ENCODE results near the gene IFT122.
"Not testable (repeated sequence)": the region's sequence is repeated elsewhere in the genome, so short reads cannot be mapped to it uniquely, and the experiment has no call there.

IFT122 gene

DNA sequence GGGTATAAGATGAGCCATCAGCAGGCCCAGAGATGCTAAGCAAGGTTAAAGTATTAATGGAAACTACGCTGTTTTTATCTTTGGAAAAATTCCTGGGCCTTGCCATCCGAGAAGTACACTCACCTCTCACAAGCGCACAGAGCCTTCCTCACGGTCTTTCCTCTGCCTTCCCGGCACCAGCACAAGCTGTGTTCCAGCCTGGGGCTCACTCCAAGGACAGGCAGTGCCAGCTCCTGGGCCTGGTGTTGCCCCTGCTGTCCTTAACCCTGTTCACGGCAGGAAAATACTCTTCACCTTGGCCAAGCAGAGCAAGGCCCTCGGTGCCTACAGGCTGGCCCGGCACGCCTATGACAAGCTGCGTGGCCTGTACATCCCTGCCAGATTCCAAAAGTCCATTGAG lies 74.1 kb downstream of the IFT122 start:
- H3K4me3 Mint-ChIP-seq, result no peak overlapping the region
- H3K36me3 Mint-ChIP-seq (ENCODE audit: low read depth), result no peaks in the 10 kb centered on the region
- DNase-seq (ENCODE audit: low spot score), result no peak
- no peak overlapping the region for H3K27ac Mint-ChIP-seq
- H3K4me1 Mint-ChIP-seq (ENCODE audit: low read depth), result peaks cover 3% of the 10 kb centered on the region
- no peaks in the 10 kb centered on the region for H3K9me3 Mint-ChIP-seq
- no peaks in the 10 kb centered on the region for H3K27me3 Mint-ChIP-seq (ENCODE audit: low read depth)

DNA sequence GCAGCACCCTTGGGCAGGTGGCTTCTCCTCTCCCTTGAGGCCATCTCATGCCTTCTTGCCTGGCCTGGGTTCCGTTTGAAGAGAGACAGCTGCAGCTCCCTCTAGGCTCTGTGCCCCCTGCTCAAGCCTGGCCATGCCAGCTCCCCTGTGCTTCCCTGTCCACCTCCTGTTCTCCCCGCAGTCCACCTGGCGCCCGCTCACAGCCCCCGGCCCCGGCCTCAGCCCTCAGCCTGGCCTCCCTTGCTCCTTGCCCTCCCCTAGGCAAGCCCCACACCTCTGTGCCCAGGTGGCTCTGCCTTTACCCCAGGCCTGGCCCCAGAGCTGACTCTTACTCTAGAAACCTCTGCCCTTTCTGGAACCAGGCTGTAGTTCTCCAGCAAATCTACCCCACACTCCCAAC lies 74.5 kb downstream of the IFT122 start:
- H3K27ac Mint-ChIP-seq, result no peak overlapping the region
- no peaks in the 10 kb centered on the region for H3K36me3 Mint-ChIP-seq (ENCODE audit: low read depth)
- no peak overlapping the region for H3K4me3 Mint-ChIP-seq
- no peaks in the 10 kb centered on the region for H3K9me3 Mint-ChIP-seq
- no peak for DNase-seq (ENCODE audit: low spot score)
- no peaks in the 10 kb centered on the region for H3K27me3 Mint-ChIP-seq (ENCODE audit: low read depth)
- H3K4me1 Mint-ChIP-seq (ENCODE audit: low read depth), result peaks cover 3% of the 10 kb centered on the region

DNA sequence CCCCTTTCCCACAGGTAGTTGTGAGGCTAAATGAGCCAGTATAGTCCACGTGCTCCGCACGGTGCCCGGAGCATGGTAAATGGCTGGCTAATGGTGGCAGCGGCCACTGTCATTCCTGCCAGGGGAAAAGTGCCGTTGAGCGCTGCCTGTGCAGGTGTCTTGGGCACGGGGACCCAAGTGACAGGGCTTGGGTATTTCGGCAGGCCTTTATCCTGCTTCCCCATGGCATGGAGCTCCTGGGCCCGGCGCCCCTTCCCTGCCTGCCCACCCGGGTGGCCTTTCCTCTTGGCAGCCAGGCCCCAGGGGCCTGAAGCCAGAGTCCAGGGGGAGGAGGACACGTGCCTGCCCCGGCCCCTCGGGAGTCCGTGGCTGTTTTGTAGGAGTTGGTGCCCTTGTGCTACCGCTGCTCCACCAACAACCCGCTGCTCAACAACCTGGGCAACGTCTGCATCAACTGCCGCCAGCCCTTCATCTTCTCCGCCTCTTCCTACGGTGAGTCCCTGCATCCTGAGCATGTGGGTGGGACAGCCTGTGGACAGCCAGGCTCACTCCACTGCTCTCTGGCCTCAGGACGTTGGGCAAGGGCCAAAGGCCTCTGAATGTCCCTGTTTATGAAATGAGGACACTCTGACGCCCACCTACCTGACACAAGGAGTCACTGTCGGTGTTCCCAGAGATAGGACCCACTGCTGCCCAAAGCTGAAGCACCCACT lies 75.2 kb downstream of the IFT122 start:
- H3K36me3 Mint-ChIP-seq (ENCODE audit: low read depth); H3K4me3 Mint-ChIP-seq; H3K4me1 Mint-ChIP-seq (ENCODE audit: low read depth); H3K27ac Mint-ChIP-seq; DNase-seq (ENCODE audit: low spot score); H3K9me3 Mint-ChIP-seq; H3K27me3 Mint-ChIP-seq (ENCODE audit: low read depth): not testable (repeated sequence)

DNA sequence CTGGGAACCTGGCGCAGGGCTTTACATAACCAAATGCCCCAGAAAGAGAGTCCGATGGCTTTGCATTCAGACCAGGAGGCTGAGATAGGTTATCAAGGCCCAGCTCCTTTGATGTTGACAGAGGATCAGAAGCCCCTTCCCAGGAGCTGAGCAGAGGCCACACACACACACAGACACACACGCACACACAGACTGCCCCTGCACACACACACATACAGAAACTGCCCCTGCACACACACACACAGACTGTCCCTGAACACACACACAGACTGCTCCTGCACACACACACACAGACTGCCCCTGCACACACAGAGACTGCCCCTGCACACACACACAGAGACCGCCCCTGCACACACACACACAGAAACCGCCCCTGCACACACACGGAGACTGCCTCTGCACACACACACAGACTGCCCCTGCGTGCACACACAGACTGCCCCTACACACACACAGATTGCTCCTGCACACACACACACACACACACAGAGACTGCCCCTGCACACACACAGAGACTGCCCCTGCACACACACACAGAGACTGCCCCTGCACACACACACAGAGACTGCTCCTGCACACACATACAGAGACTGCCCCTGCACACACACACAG lies 75.9 kb downstream of the IFT122 start:
- not testable (repeated sequence) for DNase-seq (ENCODE audit: low spot score); H3K4me3 Mint-ChIP-seq; H3K9me3 Mint-ChIP-seq; H3K4me1 Mint-ChIP-seq (ENCODE audit: low read depth); H3K27me3 Mint-ChIP-seq (ENCODE audit: low read depth); H3K36me3 Mint-ChIP-seq (ENCODE audit: low read depth); H3K27ac Mint-ChIP-seq

DNA sequence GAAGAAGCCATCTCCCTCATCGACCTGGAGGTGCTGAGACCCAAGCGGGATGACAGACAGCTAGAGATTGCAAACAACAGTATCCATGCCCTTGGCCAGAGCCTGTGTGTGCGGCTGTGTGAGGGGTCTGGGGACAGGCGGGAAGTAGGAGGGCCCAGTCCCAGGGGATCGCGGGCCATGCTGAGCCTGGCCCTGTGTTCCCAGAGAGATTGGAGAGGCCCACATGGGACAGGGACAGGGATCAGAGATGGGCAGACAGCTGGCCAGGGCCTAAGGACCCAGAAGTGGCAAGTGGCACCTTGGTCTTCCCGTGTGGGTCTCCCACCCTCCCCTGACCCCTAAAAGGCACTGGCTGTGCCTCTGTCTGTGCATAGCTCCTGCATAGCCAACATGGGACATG lies 77.5 kb downstream of the IFT122 start:
- Mint-ChIP-seq H3K9me3 (no peaks in the 10 kb centered on the region), H3K27ac (no peak overlapping the region)

DNA sequence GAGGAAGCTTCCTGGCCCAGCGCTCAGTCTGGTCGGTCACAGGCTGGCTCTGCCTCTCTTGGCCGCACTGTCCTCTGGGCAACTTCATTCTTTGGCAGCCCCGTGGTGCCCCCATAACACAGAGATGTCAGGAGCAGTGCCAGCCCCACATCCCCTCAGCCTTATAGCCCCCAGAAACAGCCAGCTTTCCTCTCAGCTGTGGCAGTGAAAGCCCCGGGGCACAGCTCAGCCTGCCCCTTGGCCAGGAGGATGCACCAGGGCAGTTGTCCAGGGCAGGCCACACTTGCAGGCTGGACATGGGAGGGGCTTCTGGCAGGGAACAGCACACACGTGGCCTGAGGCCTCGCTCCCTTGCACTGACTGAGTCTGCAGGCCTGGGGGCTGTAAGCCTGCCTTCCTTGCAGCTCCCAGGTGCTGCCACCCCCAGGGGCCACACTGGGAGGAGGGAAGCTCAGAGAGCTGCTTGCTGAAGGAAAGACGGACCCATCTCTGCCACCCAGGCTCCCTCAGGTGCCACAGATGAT lies 78.1 kb downstream of the IFT122 start:
- no peaks in the 10 kb centered on the region for H3K9me3 Mint-ChIP-seq
- DNase-seq (ENCODE audit: low spot score), result no peak
- no peaks in the 10 kb centered on the region for H3K4me1 Mint-ChIP-seq (ENCODE audit: low read depth)
- H3K4me3 Mint-ChIP-seq, result no peak overlapping the region
- no peak overlapping the region for H3K27ac Mint-ChIP-seq
- H3K36me3 Mint-ChIP-seq (ENCODE audit: low read depth), result no peaks in the 10 kb centered on the region
- H3K27me3 Mint-ChIP-seq (ENCODE audit: low read depth), result no peaks in the 10 kb centered on the region

More for the DNA sequence above, 77.5 kb downstream of the IFT122 start:
- DNase-seq (ENCODE audit: low spot score), result no peak
- no peak overlapping the region for H3K4me3 Mint-ChIP-seq
- no peaks in the 10 kb centered on the region for H3K36me3 Mint-ChIP-seq (ENCODE audit: low read depth)
- no peaks in the 10 kb centered on the region for H3K4me1 Mint-ChIP-seq (ENCODE audit: low read depth)
- no peaks in the 10 kb centered on the region for H3K27me3 Mint-ChIP-seq (ENCODE audit: low read depth)

DNA sequence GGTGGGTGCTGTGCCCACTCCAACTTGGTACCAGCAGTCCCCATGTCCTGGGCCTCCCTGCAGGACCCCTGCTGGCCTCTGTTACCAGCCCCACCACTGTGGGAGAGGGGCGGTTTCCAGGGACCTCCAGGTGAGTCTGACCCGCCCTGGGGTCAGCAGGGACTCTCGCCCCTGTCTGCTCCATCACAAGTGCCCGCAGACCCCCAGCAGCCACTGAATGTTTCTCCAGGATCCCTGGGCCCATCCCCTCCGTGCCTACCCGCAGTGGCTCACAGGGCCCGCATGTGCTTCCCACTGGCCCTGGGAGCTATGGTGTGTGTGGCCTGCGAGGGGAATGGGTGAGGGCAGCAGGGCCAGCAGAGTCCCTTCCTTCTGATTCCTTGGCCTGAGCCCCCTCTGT lies 78.6 kb downstream of the IFT122 start:
- no peak overlapping the region for H3K4me3 Mint-ChIP-seq
- H3K36me3 Mint-ChIP-seq (ENCODE audit: low read depth), result no peaks in the 10 kb centered on the region
- H3K4me1 Mint-ChIP-seq (ENCODE audit: low read depth), result no peaks in the 10 kb centered on the region
- no peak for DNase-seq (ENCODE audit: low spot score)
- no peaks in the 10 kb centered on the region for H3K27me3 Mint-ChIP-seq (ENCODE audit: low read depth)
- H3K9me3 Mint-ChIP-seq, result no peaks in the 10 kb centered on the region
- no peak overlapping the region for H3K27ac Mint-ChIP-seq

DNA sequence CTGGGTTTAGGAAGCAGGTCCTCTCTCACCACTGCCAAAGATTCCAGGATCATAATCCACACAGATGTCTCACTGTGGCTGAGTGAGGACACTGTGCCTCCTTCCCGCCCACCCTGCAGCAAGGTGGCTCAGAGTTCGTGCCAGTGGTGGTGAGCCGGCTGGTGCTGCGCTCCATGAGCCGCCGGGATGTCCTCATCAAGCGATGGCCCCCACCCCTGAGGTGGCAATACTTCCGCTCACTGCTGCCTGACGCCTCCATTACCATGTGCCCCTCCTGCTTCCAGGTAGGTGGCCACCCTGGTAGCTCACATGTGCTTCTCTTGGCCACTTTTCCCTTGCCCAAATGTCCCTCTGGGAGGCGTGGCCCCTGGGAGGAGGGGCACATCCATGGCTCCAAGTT lies 79.4 kb downstream of the IFT122 start:
- H3K36me3 Mint-ChIP-seq (ENCODE audit: low read depth), result no peaks in the 10 kb centered on the region
- no peaks in the 10 kb centered on the region for H3K9me3 Mint-ChIP-seq
- H3K4me3 Mint-ChIP-seq, result no peak overlapping the region
- H3K4me1 Mint-ChIP-seq (ENCODE audit: low read depth), result no peaks in the 10 kb centered on the region
- DNase-seq (ENCODE audit: low spot score), result no peak
- H3K27ac Mint-ChIP-seq, result no peak overlapping the region
- no peaks in the 10 kb centered on the region for H3K27me3 Mint-ChIP-seq (ENCODE audit: low read depth)

DNA sequence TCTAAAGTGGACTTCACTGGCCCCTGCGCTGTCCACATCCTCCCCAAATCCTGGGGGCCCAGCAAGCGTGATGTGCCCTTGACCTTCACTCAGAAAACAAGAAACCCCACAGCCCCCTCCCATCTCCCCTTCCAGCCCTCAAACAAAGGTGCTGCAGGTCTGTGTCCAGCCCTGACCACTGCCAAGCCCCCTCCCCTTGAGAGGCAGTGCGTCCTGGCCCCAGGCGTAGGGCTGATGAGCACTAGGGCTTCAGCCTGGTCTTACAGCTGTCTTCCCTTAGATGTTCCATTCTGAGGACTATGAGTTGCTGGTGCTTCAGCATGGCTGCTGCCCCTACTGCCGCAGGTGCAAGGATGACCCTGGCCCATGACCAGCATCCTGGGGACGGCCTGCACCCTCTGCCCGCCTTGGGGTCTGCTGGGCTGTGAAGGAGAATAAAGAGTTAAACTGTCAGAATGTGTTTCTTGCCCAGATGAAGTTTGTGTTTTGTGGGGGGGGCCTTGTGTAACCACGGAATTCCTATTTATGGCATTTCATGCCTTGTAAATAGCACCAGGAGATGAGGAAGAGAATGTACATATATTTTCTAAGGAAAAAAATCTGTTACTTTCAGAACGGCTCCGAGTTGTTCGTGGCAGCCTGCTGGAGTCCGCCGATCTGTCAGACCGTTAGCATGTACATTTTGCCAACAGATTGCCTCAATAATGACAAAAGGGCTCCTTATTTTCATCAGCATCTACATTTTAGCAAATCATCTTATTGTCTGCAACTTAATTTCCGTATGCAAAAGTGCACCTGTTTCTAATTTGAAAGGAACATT lies 80.1 kb downstream of the IFT122 start:
- H3K4me1 Mint-ChIP-seq (ENCODE audit: low read depth), result no peaks in the 10 kb centered on the region
- H3K36me3 Mint-ChIP-seq (ENCODE audit: low read depth), result no peaks in the 10 kb centered on the region
- no peak for DNase-seq (ENCODE audit: low spot score)
- no peak overlapping the region for H3K27ac Mint-ChIP-seq
- no peaks in the 10 kb centered on the region for H3K27me3 Mint-ChIP-seq (ENCODE audit: low read depth)
- no peak overlapping the region for H3K4me3 Mint-ChIP-seq
- H3K9me3 Mint-ChIP-seq, result no peaks in the 10 kb centered on the region

DNA sequence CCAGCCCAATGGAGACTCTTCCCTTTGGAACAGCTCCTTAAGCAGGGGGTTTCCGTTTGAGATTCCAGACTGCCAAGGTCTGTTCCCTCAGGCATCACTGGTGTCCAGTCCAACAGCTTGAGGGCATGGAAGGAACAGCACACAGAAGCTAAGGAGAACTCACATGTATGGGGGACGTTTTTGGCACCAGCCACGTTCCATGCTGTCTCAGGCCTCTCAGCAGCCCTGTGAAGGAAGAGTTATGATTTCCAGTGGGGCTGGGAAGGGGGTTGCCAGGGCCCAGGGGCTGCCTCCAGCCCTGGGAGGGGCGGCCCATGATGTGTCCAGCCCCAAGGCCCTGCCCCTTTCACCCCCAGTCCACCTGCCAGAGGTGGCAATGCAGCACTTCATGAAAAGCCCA lies 80.9 kb downstream of the IFT122 start:
- no peaks in the 10 kb centered on the region for H3K9me3 Mint-ChIP-seq
- no peaks in the 10 kb centered on the region for H3K36me3 Mint-ChIP-seq (ENCODE audit: low read depth)
- H3K4me1 Mint-ChIP-seq (ENCODE audit: low read depth), result no peaks in the 10 kb centered on the region
- no peaks in the 10 kb centered on the region for H3K27me3 Mint-ChIP-seq (ENCODE audit: low read depth)
- no peak overlapping the region for H3K27ac Mint-ChIP-seq
- no peak for DNase-seq (ENCODE audit: low spot score)
- no peak overlapping the region for H3K4me3 Mint-ChIP-seq

DNA sequence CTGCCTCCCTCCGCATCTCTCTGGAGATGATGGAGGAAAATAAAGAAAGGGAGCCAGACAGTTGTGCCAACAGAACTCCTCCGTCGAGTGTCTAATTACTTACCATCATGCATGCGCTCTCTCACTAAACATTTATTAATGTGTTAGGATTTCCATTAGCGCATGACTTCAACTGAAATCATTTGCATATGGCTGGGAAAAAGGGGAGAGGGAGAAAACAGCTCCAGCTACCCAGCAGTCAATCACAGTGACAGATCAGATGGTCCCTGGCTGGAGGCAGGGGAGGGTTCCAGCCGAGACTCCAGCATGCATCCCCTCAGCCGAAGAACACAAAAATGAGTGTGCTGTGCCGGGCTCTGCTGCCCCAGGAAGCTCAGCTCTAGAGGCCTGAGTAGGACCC lies 81.6 kb downstream of the IFT122 start:
- Mint-ChIP-seq H3K4me3 (no peak overlapping the region), H3K36me3 (ENCODE audit: low read depth) (no peaks in the 10 kb centered on the region), H3K4me1 (ENCODE audit: low read depth) (no peaks in the 10 kb centered on the region), H3K27me3 (ENCODE audit: low read depth) (no peaks in the 10 kb centered on the region), H3K27ac (no peak overlapping the region), H3K9me3 (no peaks in the 10 kb centered on the region)
- no peak for DNase-seq (ENCODE audit: low spot score)

DNA sequence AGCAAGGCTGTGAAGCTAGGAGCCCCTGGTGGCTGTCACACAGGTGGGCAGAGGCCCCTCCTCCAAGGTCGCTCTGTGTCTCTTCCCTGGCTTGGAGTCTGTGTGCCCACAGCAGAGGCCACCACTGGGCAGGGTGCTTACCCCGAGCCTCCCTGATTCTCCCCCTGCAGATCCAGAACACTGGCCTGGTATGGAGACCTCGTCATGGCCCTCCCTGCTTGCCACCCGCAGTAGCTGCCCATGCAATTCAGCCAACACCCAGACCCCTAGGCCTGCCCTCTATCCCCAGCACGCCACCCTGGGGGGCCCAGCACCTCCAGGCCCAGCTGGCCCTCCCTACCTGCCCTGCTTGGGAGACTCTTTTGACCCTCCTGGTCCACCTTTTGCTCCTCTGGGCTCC lies 82.9 kb downstream of the IFT122 start:
- Mint-ChIP-seq H3K27ac (no peak overlapping the region), H3K27me3 (ENCODE audit: low read depth) (no peaks in the 10 kb centered on the region), H3K4me3 (no peak overlapping the region), H3K4me1 (ENCODE audit: low read depth) (no peaks in the 10 kb centered on the region), H3K36me3 (ENCODE audit: low read depth) (no peaks in the 10 kb centered on the region), H3K9me3 (no peaks in the 10 kb centered on the region)
- DNase-seq (ENCODE audit: low spot score), result no peak

DNA sequence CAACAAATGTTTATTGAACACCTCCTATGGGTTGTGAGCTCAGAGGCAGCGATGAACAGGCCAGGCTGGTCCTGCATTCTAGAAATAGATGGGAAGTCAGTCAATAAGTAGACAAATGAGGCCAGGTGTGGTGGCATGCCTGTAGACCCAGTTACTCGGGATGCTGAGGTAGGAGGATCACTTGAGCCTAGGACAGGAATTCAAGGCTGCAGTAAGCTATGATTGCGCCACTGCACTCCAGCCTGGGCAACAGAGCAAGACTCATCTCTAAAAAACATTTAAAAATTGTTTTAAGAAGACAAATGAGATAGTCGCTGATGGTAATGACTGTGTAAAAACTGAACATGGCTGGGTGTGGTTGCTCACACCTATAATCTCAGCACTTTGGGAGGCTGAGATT lies 84.1 kb downstream of the IFT122 start:
- H3K4me1 Mint-ChIP-seq (ENCODE audit: low read depth), result no peaks in the 10 kb centered on the region
- H3K9me3 Mint-ChIP-seq, result no peaks in the 10 kb centered on the region
- H3K36me3 Mint-ChIP-seq (ENCODE audit: low read depth), result no peaks in the 10 kb centered on the region
- no peaks in the 10 kb centered on the region for H3K27me3 Mint-ChIP-seq (ENCODE audit: low read depth)
- H3K4me3 Mint-ChIP-seq, result no peak overlapping the region
- no peak for DNase-seq (ENCODE audit: low spot score)
- no peak overlapping the region for H3K27ac Mint-ChIP-seq

DNA sequence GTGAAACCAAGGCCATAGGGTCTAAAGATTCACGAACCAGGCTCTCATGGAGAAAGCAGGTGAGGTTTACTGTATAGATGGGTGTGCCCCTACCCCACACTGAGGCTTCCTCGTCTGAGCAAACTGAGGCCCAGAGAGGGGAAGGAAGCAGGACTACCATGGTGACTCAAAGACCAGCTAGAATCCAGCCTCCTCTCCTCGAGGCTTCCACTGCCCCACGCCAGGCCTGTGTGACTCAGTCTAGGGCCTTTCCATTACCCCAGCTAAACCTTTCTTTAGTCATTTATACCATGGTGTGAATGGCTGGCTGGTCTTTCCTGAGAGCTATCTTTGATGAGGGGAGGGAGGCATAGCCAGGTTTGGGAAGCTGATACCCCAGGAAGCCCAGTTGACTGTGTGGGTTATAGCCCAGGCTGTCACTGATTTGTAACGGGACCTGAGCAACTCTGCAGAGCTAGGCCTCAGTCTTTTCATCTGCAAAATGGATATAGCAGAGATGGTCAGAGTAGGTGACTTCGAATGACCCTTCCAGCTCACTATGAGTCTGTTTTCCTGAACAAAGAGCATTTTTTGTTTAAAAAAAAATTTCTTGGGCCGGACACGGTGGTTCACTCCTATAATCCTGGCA lies 85.4 kb downstream of the IFT122 start:
- Mint-ChIP-seq H3K9me3 (no peaks in the 10 kb centered on the region), H3K27ac (no peak overlapping the region), H3K4me3 (no peak overlapping the region), H3K27me3 (ENCODE audit: low read depth) (no peaks in the 10 kb centered on the region), H3K4me1 (ENCODE audit: low read depth) (no peaks in the 10 kb centered on the region), H3K36me3 (ENCODE audit: low read depth) (no peaks in the 10 kb centered on the region)
- DNase-seq (ENCODE audit: low spot score), result no peak

All from T-helper 2 cell treated with Interferon-gamma antibody and Interleukin-4, amounts not matched to agents 5 μg/mL and 100 μg/mL, for 36 hours (primary cell).